CD14-positive monocyte (primary cell): ENCODE measurements around the gene DEFB119. TPM values are rescaled to one million over a fixed set of nuclear protein-coding genes. Genes with fewer than 3 reads are reported as not detected.
A peak's percentile ranks its signal among the peaks of the same experiment; 100 is the strongest.
"Not testable (repeated sequence)": the region's sequence is repeated elsewhere in the genome, so short reads cannot be mapped to it uniquely, and the experiment has no call there.

Experiments used
- DNase-seq, 3 donors: peaks; one replicate each; pipeline ENCODE4 v3.0.0-alpha.2; 2011 to 2022
- H2AFZ ChIP-seq: 2 replicates; pipeline ENCODE4 v1.6.0; 2012; ENCODE audit warnings: mild to moderate bottlenecking, low read depth, low read length, inconsistent platforms; ENCODE audit not compliant: insufficient read depth, poor library complexity, severe bottlenecking
- H3K27ac ChIP-seq, 2 donors: 1 replicate in 1 of 2; 2 replicates in 1 of 2; pipeline ENCODE4 v1.5.1; 2012 to 2013; ENCODE audit warnings: low read length in 2 of 2, control low read depth in 1 of 2, inconsistent platforms in 1 of 2, low read depth in 1 of 2, mild to moderate bottlenecking in 1 of 2
- H3K27me3 ChIP-seq, 2 donors: one replicate each; pipeline versions ENCODE4 v1.6.0 to v1.6.1; 2011 to 2013; ENCODE audit warnings: low read length in 2 of 2; ENCODE audit not compliant: control insufficient read depth in 2 of 2, insufficient read depth in 2 of 2
- H3K36me3 ChIP-seq, 2 donors: replicated peaks in 1 of 2; 1 replicate in 1 of 2; 2 replicates in 1 of 2; pipeline versions ENCODE4 v1.5.1 to v1.6.1; 2012 to 2013; ENCODE audit warnings: low read length in 2 of 2, control low read depth in 1 of 2, inconsistent platforms in 1 of 2, mild to moderate bottlenecking in 1 of 2; ENCODE audit not compliant: insufficient read depth in 2 of 2, control insufficient read depth in 1 of 2
- H3K4me1 ChIP-seq, 2 donors: 1 replicate in 1 of 2; 2 replicates in 1 of 2; pipeline versions ENCODE4 v1.5.1 to v1.6.1; 2012 to 2013; ENCODE audit warnings: low read length in 2 of 2, control low read depth in 1 of 2, inconsistent platforms in 1 of 2, mild to moderate bottlenecking in 1 of 2, moderate library complexity in 1 of 2; ENCODE audit not compliant: insufficient read depth in 2 of 2, control insufficient read depth in 1 of 2
- H3K4me2 ChIP-seq: replicated peaks from 2 replicates; pipeline ENCODE3; 2012; ENCODE audit warnings: low read length, moderate library complexity, mild to moderate bottlenecking; ENCODE audit not compliant: poor library complexity, severe bottlenecking; ENCODE audit errors: extremely low read depth
- H3K4me3 ChIP-seq, 3 experiments: fragments of 200-600 bp in 1 of 3; sonication (generic) in 1 of 3; replicated peaks in 1 of 3; 1 replicate in 2 of 3; 2 replicates in 1 of 3; pipeline ENCODE4 v1.5.1; 2011 to 2013; ENCODE audit warnings: low read length in 3 of 3, mild to moderate bottlenecking in 3 of 3, control low read depth in 2 of 3, low read depth in 2 of 3, inconsistent platforms in 1 of 3, moderate library complexity in 1 of 3
- H3K79me2 ChIP-seq: 2 replicates; pipeline ENCODE4 v1.6.0; 2012; ENCODE audit warnings: mild to moderate bottlenecking, control low read depth, inconsistent platforms, low read length, moderate library complexity; ENCODE audit not compliant: insufficient read depth
- H3K9ac ChIP-seq: 2 replicates; pipeline ENCODE4 v1.6.0; 2017; ENCODE audit warnings: low read length, mild to moderate bottlenecking; ENCODE audit not compliant: insufficient read depth, poor library complexity, severe bottlenecking
- H3K9me3 ChIP-seq, 2 donors: replicated peaks in 1 of 2; 1 replicate in 1 of 2; 2 replicates in 1 of 2; pipeline versions ENCODE4 v1.5.1 to v1.6.1; 2012 to 2013; ENCODE audit warnings: low read length in 2 of 2, control low read depth in 1 of 2; ENCODE audit not compliant: control insufficient read depth in 1 of 2, insufficient read depth in 1 of 2
- H4K20me1 ChIP-seq: 2 replicates; pipeline ENCODE4 v1.6.0; 2012; ENCODE audit warnings: mild to moderate bottlenecking, low read length, control low read depth, moderate library complexity; ENCODE audit not compliant: insufficient read depth
- H3K27ac Mint-ChIP-seq, 7 donors: one replicate each; pipeline ENCODE4 v1.8.0; 2020; ENCODE audit warnings: mild to moderate bottlenecking in 7 of 7, mixed read lengths in 7 of 7, moderate library complexity in 6 of 7, inconsistent platforms in 2 of 7
- H3K27me3 Mint-ChIP-seq, 3 donors: one replicate each; pipeline ENCODE4 v1.8.0; 2021 to 2022; ENCODE audit warnings: low read depth in 3 of 3, mild to moderate bottlenecking in 3 of 3, mixed read lengths in 3 of 3, moderate library complexity in 3 of 3, inconsistent platforms in 1 of 3
- H3K36me3 Mint-ChIP-seq, 2 donors: one replicate each; pipeline ENCODE4 v1.8.0; 2020; ENCODE audit warnings: mixed read lengths in 2 of 2, inconsistent platforms in 1 of 2, mild to moderate bottlenecking in 1 of 2
- H3K4me1 Mint-ChIP-seq: one replicate; pipeline ENCODE4 v1.8.0; 2020; ENCODE audit warnings: mild to moderate bottlenecking, mixed read lengths
- H3K4me3 Mint-ChIP-seq, 2 donors: one replicate each; pipeline ENCODE4 v1.8.0; 2020; ENCODE audit warnings: mild to moderate bottlenecking in 2 of 2, mixed read lengths in 2 of 2, moderate library complexity in 1 of 2
- H3K9me3 Mint-ChIP-seq, 7 donors: one replicate each; pipeline ENCODE4 v1.8.0; 2020 to 2022; ENCODE audit warnings: mixed read lengths in 7 of 7, mild to moderate bottlenecking in 6 of 7, moderate library complexity in 6 of 7, inconsistent platforms in 2 of 7
- CTCF ChIP-seq: fragments of 200-600 bp; IDR thresholded peaks from one replicate; pipeline ENCODE4 v1.8.0; 2022; ENCODE audit warnings: antibody characterized with exemption, mild to moderate bottlenecking
- WGBS: methylation state at CpG from one replicate; pipeline ENCODE4 v1.1.5; 2013; ENCODE audit warnings: missing lambda C conversion rate; ENCODE audit not compliant: insufficient coverage; 5-methylcytosine and 5-hydroxymethylcytosine counted together
- intact Hi-C, 2 donors: fragments of 100-400 bp; cut with micrococcal nuclease; formaldehyde crosslinking; loops; one replicate each; pipeline versions ENCODE4 v1.15.0 to v1.15.1; 2023
- polyA minus RNA-seq: library from RNA; depleted of rRNA, polyadenylated mRNA; stranded (reverse); fragments of >200 nt; gene quantifications from 2 replicates; pipeline ENCODE4 v1.2.3, GENCODE V29; 2012
- polyA plus RNA-seq, 3 donors: library from polyadenylated mRNA; depleted of rRNA in 1 of 3; unstranded in 2 of 3; stranded (reverse) in 1 of 3; fragments of 300-500 nt in 2 of 3; fragments of >200 nt in 1 of 3; fragmentation: Illumina TruSeq in 2 of 3; gene quantifications; 1 replicate in 2 of 3; 2 replicates in 1 of 3; pipeline ENCODE4 v1.2.3, GENCODE V29; 2012 to 2021
- total RNA-seq, 12 experiments: library from RNA in 1 of 12; stranded (reverse) in 1 of 12; fragments of 120-200 nt in 1 of 12; gene quantifications; one replicate each; pipeline ENCODE4 v1.2.4 and lab custom pipeline; 2013 to 2026; ENCODE audit warnings: mixed read lengths in 6 of 12, inconsistent platforms in 1 of 12

DEFB119 gene
- total RNA-seq (2013) = not detected
- polyA plus RNA-seq = not detected
- not detected in 2 replicates for polyA minus RNA-seq
- 0 to 0.15 (median 0) reads per million in 11 experiments for total RNA-seq (lab: John Stamatoyannopoulos, UW)

- Histone ChIP-seq H3K27me3 (no peaks in the 10 kb centered on the region), H3K4me1 (no peaks in the 10 kb centered on the region), H3K79me2 (no peaks in the 10 kb centered on the region), H3K9ac (no peak within 1 kb of the TSS), H3K4me2 (no peak within 1 kb of the TSS), H3K4me3 (no peak within 1 kb of the TSS), H3K9me3 (no peaks in the 10 kb centered on the region), H3K27ac (no peak within 1 kb of the TSS), H4K20me1 (no peaks in the 10 kb centered on the region), H3K36me3 (no peaks in the 10 kb centered on the region), H2AFZ (no peak within 1 kb of the TSS)
- H3K27ac Mint-ChIP-seq = no peak within 1 kb of the TSS
- no peaks in the 10 kb centered on the region for H3K4me1 Mint-ChIP-seq
- no peak for TF ChIP-seq CTCF
- H3K4me3 Mint-ChIP-seq = peak within 1 kb of the TSS in 1 of 2 donors; percentile 9
- H3K27me3 Mint-ChIP-seq = peaks cover 2 to 3% (median 3%) of the 10 kb centered on the region in 3 donors
- intact Hi-C loops = no loop called here
- WGBS = 50% methylated on average over 1 of the region's 1 CpG
- no peak for DNase-seq
- no peaks in the 10 kb centered on the region for H3K36me3 Mint-ChIP-seq
- peaks cover 0 to 6% (median 1%) of the 10 kb centered on the region in 7 donors for H3K9me3 Mint-ChIP-seq
Observed at GRCh38 chr20:31390490-31390889, at the start of gene DEFB119. TSS of gene DEFB119 (minus strand) at chr20:31390590. CDS start at chr20:31390483, 107 bp downstream.

- Histone ChIP-seq H3K4me1 (no peaks in the 10 kb centered on the region), H2AFZ (no peak overlapping the region), H3K79me2 (no peaks in the 10 kb centered on the region), H3K4me2 (no peak overlapping the region), H3K36me3 (no peaks in the 10 kb centered on the region), H3K27me3 (peaks cover 0 to 1% of the 10 kb centered on the region in 2 donors), H4K20me1 (no peaks in the 10 kb centered on the region), H3K27ac (no peak overlapping the region), H3K4me3 (no peak overlapping the region), H3K9ac (no peak overlapping the region), H3K9me3 (no peaks in the 10 kb centered on the region)
- no peak overlapping the region for H3K4me3 Mint-ChIP-seq
- peaks cover 8 to 13% (median 8%) of the 10 kb centered on the region in 3 donors for H3K27me3 Mint-ChIP-seq
- no peak overlapping the region for H3K27ac Mint-ChIP-seq
- no peaks in the 10 kb centered on the region for H3K4me1 Mint-ChIP-seq
- intact Hi-C loops = no loop called here
- no peak for TF ChIP-seq CTCF
- no peaks in the 10 kb centered on the region for H3K36me3 Mint-ChIP-seq
- no peak for DNase-seq
- peaks cover 0 to 7% (median 2%) of the 10 kb centered on the region in 7 donors for H3K9me3 Mint-ChIP-seq
- 85% methylated on average over 2 of the region's 4 CpGs for WGBS
Observed at GRCh38 chr20:31430568-31431115, 40.3 kb upstream of the DEFB119 start.

- H3K27ac Mint-ChIP-seq, H3K9me3 ChIP-seq: not testable (repeated sequence)
Observed at GRCh38 chr20:31427576-31427975, 37.2 kb upstream of the DEFB119 start.

More at GRCh38 chr20:31427576-31427975, 37.2 kb upstream of the DEFB119 start:
- H3K9ac ChIP-seq, H3K27ac ChIP-seq, H3K36me3 Mint-ChIP-seq, H3K79me2 ChIP-seq, intact Hi-C loops, H3K4me1 ChIP-seq, H3K4me1 Mint-ChIP-seq, DNase-seq, H3K27me3 ChIP-seq, H3K9me3 Mint-ChIP-seq, H3K4me2 ChIP-seq, H2AFZ ChIP-seq, H3K4me3 ChIP-seq, H4K20me1 ChIP-seq, H3K4me3 Mint-ChIP-seq, H3K36me3 ChIP-seq: not testable (repeated sequence)
- H3K27me3 Mint-ChIP-seq = peaks cover 5 to 14% (median 8%) of the 10 kb centered on the region in 3 donors
- 97% methylated on average over 10 of the region's 31 CpGs for WGBS
